ENCODE data around the gene CTPS1.

CTPS1 gene

DNA sequence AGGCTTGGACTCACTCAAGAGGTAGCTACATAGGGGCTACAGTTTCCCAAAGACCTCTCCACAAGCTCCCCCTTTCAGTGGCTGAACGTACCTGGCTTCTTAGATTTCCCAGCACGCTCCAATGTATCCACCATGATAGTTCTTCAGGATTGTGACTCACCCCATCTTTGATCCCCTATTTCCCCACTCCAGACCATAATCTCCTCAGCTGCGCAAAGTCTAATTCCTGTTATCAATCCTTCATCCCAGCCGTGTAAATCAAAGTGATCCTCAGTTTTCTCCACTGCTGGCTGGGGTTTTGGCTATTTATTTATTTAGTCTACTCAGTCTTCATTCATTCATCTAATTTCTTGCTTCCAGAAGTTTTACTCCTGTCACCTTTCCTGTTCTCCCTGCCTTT is 13.1 kb upstream of the CTPS1 start:
- no peak for DNase-seq

DNA sequence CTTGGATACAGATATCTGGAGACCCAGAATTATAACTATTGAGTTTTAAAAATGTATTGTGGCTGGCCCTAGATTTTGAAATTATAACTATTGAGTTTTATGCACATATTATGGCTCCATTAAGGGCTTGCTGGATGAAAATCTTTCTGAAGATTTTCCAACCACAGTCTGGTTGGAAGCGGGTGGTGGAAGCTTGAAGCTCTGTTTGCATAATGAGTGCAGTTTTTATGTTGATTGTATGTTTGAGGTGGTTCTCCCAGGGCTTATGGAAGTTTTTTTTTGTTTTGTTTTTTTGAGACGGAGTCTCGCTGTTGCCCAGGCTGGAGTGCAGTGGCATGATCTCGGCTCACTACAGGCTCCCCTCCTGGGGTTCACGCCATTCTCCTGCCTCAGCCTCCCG is 10.1 kb upstream of the CTPS1 start:
- DNase-seq, result no peak

GRCh38 chr1:40971966-40972365 is 7.5 kb upstream of the CTPS1 start:
- DNase-seq, result no peak

DNA sequence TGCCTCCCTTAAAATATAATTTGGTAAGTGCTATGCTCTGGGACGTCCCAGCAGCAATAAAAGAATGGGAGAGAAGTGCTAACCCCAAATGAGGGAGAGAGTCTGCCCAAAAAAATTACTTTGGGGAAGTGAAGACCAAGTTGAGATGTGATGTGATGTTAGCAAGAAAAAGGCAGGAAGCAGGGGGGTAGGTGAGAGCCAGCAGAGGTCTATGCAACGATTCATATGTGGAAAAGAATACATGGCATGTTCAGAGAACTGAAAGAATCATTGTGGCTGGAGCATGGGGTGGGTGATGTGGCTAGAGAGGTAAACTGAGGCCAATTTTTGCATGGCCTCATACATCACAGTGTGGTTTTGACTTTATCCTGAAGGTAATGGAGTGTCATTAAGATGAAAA is 5.6 kb upstream of the CTPS1 start:
- peak; percentile 33 for DNase-seq

GRCh38 chr1:40974945-40975344 is 4.6 kb upstream of the CTPS1 start:
- no peak for DNase-seq

- DNase-seq, result peak; percentile 97
Observed at GRCh38 chr1:40976952-40977690, 2.4 kb upstream of the CTPS1 start.

GRCh38 chr1:40977716-40978115 is 1.8 kb upstream of the CTPS1 start:
- DNase-seq, result peak; percentile 74

DNA sequence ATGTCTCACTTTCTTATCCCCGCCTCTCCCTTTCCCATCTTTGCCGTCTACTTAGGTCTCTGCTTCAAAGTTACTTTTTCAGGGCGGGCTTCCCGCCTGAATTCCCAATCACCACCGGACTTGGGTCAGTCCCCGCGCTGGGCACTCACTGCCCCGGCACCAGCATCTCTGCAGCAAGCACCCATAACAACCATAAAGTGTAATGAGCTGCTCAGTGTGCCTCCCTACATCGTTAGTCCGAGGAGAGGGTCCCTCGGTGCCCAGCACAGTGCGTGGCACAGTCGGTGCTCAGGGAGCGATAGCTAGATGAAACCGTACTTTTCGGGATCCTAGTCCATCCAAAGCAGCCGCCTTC is 633 bp upstream of the CTPS1 start:
- DNase-seq, result no peak

DNA sequence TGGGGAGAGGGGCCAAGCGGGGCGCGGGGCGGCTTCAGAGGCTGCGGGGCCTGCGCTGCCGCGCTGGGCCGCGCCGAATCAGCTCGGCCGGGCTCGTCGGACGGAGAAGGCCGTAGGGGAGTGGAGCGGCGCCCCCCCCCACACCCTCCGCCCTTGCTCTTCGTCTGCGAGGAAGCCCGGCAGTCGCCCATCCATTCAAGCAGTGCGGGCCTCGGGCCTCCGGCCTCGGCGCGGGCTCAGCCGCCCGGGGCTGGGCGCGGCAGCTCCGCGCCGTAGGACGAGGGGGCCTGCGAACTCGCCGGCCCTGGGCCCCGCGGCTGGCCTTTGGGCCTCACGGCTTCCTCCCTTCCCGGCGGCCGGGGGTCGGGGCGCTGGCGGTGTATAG is 564 bp downstream of the CTPS1 start:
- DNase-seq, result no peak

DNA sequence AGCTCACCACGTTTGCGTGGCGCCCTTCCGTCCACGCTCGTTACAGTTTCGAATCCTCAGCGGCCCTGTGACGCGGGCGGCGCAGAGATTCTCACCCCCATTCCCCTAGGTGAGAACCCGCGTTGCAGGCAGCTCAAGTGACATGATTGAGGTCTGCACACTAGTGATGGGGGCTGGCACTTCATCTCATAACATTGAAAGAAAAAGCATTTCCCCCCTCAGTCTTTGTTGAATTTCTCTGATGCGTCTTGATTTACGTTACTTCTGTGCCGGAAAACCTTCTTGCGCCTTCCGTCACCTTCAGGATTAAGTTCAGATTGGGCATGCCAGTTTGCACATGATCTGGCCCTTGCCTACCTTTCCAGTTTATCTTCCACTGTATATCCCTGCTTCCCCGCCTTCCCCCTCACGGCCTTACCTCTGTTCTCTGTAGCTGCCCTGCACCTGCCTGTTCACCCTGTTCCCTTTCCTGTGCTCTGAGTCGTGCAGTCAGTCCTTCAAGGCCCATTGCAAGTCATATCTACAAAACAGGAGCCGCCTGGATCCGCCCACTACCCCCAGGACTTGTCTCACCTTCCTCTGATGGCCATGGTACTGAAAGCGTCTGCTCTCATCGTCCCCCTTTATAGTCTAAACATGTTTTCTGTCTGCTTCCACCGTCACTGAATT is 1.1 kb downstream of the CTPS1 start:
- no peak for DNase-seq

- peak; percentile 23 for DNase-seq
Observed at GRCh38 chr1:40981691-40982448, 2.4 kb downstream of the CTPS1 start.

DNA sequence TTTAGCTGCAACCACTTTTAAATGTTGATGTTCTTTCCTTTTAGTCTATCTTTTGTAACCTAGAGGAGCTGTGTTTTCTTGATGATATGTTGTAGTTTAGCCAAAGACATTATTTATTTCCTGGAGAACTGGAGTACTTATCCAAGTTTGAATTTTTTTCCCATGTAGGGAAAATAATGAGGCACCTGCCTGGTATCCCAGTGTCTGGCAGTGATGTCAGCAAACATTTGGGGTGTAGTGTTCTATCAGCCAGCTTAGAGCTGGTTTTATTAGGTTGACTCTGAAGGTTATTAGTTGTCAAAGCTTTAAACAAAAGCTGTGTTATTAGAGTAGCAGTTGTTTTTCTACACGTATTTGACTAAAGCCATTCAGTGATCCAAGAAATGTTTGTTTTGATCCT is 3.2 kb downstream of the CTPS1 start:
- DNase-seq, result peak; percentile 12

- no peak for DNase-seq
Observed at GRCh38 chr1:40983286-40983685, 3.8 kb downstream of the CTPS1 start.

DNA sequence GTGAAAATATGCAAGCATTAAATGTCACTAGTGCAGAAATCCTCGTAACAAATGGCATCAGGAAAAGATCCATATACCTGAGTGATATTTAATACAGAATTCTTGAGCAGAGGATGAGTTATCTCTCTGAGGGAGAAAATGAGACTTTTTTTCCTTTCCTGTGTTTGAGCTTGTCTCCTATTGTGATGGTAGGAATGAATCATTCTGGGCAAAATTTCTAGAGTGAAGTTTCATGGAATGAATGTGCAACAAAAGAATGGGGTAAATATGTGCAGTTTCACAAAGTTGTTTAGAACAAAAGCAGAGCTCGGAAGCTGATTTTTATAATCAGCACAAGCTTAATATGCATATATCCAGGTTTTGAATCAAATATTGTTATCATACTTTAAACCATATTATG is 4.6 kb downstream of the CTPS1 start:
- DNase-seq, result peak; percentile 16

DNA sequence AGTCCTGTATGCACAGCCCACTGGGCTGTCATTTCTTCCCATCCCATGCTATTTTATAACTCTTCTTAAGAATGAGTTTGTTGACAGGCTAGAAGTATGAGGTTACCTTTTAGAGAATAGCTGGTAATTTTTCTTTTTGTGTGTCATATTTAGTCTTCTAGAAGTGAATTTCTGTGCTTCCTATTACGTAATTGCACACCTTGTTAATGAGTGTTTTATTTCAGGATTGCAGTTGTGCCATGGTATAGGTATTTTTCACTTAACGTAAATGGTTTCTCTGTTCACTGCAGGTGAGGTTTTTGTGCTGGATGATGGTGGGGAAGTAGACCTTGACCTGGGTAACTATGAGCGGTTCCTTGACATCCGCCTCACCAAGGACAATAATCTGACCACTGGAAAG is 5.0 kb downstream of the CTPS1 start:
- DNase-seq, result no peak

DNA sequence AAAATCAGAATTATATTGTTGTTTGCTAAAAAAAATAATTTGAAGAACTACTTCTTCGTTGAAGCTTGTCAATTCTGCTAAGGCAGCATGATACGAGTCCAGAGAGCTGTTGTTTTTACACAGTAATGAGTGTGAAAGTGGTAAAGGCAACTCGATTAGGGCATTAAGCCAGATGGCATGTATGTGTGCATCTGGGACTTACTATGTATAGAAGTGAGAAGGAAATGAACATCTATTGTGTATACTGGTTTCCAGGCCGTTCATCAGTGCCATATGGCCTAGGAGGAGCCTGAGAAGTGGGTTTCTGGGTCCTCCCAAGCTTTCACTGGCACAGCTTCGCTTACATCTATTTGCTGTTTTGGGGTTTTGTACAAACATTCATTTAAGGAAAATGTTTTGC is 5.7 kb downstream of the CTPS1 start:
- DNase-seq, result no peak

DNA sequence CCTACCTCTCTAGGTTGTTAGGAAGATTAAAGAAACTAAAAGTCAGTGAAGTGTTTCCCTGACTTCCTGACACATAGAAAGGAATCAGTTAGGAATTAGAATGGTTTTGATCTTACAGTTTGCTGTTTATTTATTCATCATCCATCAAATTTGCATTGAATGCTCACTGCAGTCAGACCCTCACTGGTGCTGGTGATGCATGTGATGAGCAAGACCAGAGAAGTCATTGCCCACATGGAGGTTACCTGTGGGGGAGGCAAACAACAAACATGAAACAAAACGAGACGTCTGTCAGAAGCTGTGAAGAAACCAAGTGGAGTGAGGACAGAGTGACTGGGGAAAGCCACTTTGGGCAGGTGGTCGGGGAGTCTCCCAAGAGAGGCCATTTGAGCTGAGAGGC is 6.4 kb downstream of the CTPS1 start:
- no peak for DNase-seq

GRCh38 chr1:40986328-40986783 is 6.9 kb downstream of the CTPS1 start:
- DNase-seq, result no peak

GRCh38 chr1:40986956-40987355 is 7.5 kb downstream of the CTPS1 start:
- DNase-seq, result no peak

- DNase-seq, result no peak
Observed at GRCh38 chr1:40987439-40988276, 8.2 kb downstream of the CTPS1 start.

GRCh38 chr1:40988280-40988679 is 8.8 kb downstream of the CTPS1 start:
- DNase-seq, result no peak

DNA sequence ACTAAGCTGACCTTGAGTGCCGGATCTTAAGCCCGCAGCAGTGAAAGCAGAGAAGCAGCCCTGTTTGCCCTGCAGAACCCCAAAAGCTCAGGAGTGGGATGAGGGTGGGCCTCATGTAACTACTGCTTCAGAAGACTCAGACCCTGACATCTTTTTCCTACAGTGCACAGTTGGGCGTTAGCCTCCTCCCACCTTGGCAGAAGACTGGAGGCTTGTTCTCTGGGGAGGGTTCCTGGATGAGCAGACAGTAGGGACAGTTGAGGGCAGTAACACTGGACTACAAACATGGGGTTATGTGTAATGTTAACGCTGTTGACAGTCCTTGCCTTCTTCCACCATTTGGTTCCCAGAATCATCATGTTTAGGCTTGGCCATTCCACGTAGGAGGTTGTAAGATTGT is 9.6 kb downstream of the CTPS1 start:
- no peak for DNase-seq

DNA sequence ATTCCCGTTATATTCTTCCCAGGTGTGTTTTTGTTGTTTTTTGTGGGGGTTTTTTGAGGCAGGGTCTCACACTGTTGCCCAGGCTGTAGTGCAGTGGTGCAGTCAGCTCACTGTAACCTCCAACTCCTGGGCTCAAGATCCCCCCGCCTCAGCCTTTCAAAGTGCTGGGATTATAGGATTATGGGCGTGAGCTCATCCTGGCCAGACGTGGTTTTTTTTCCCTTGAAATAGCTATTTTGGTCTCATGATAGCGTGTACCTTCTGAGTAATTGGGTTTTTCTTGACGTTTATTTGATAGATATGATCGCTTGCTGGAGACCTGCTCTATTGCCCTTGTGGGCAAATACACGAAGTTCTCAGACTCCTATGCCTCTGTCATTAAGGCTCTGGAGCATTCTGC is 17.6 kb downstream of the CTPS1 start:
- no peak for DNase-seq
